ENCODE data around the gene RELN.

Gene RELN

DNA sequence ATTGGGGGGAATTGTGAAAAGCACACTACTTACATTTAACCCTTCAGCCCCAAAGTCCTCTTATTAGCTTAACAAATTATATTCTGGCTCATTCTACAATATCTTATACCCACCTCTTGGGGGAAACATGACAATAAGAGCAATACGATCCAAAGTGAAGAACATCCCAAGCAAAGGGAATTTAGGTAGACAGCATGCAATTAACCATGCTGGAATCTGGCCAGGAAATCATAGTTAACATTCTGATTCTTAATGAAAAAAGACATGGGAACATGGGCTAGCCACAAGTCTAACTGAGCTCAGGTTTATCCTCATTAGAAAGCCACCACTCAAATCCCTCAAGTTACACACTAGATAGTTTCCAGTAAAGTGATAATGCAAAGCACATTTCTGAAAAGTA is 301.5 kb downstream of the RELN start (continued):
- TF ChIP-seq, protein P1, sequence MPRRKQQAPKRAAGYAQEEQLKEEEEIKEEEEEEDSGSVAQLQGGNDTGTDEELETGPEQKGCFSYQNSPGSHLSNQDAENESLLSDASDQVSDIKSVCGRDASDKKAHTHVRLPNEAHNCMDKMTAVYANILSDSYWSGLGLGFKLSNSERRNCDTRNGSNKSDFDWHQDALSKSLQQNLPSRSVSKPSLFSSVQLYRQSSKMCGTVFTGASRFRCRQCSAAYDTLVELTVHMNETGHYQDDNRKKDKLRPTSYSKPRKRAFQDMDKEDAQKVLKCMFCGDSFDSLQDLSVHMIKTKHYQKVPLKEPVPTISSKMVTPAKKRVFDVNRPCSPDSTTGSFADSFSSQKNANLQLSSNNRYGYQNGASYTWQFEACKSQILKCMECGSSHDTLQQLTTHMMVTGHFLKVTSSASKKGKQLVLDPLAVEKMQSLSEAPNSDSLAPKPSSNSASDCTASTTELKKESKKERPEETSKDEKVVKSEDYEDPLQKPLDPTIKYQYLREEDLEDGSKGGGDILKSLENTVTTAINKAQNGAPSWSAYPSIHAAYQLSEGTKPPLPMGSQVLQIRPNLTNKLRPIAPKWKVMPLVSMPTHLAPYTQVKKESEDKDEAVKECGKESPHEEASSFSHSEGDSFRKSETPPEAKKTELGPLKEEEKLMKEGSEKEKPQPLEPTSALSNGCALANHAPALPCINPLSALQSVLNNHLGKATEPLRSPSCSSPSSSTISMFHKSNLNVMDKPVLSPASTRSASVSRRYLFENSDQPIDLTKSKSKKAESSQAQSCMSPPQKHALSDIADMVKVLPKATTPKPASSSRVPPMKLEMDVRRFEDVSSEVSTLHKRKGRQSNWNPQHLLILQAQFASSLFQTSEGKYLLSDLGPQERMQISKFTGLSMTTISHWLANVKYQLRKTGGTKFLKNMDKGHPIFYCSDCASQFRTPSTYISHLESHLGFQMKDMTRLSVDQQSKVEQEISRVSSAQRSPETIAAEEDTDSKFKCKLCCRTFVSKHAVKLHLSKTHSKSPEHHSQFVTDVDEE (CRISPR knock-in tag; IDR thresholded peaks at IDR 0.05), result no peak
- TF ChIP-seq BACH2 (CRISPR knock-in tag; IDR thresholded peaks at IDR 0.05; ENCODE audit: borderline replicate concordance), result no peak
- TF ChIP-seq ISL1 (CRISPR knock-in tag; IDR thresholded peaks at IDR 0.05), result no peak

GRCh38 chr7:103687272-103687671 is 302.2 kb downstream of the RELN start:
- TF ChIP-seq GLIS3 (CRISPR knock-in tag; IDR thresholded peaks at IDR 0.05) (no peak), PPARA (CRISPR knock-in tag; IDR thresholded peaks at IDR 0.05; ENCODE audit: borderline replicate concordance) (no peak), ZFP30 (CRISPR knock-in tag; IDR thresholded peaks at IDR 0.05) (no peak), ZFP3 (CRISPR knock-in tag; IDR thresholded peaks at IDR 0.05) (no peak), ISL1 (CRISPR knock-in tag; IDR thresholded peaks at IDR 0.05) (no peak), TOX (CRISPR knock-in tag; IDR thresholded peaks at IDR 0.05; ENCODE audit: borderline replicate concordance) (no peak), POU6F1 (CRISPR knock-in tag; IDR thresholded peaks at IDR 0.05; ENCODE audit: borderline replicate concordance, low read depth) (no peak), ZNF565 (CRISPR knock-in tag; conservative IDR thresholded peaks at IDR 0.05; ENCODE audit: low read depth) (no peak), RARB (CRISPR knock-in tag; IDR thresholded peaks at IDR 0.05) (no peak), ZNF70 (CRISPR knock-in tag; IDR thresholded peaks at IDR 0.05) (no peak)
- TF ChIP-seq, protein P1 (CRISPR knock-in tag; IDR thresholded peaks at IDR 0.05), result no peak
- ATAC-seq, result no peak

DNA sequence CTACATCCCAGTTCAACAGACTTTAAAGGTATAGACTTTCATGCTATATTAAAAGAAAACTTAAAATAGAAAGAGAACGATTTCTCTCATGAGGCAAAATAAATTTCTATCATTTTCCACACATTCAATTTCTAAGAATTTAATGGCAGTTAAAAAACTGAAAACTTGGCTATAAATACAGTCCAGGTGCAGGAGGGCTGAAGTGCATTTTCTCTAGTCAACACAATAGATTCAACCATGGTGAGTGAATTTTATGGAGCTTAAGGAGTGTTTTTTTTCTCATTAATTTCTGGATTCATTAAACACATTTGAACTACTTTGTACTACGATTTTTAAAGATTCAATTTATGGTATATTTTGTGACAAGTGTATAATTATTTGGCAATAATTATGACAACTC is 302.7 kb downstream of the RELN start:
- TF ChIP-seq BACH2 (CRISPR knock-in tag; IDR thresholded peaks at IDR 0.05; ENCODE audit: borderline replicate concordance) (no peak), CREB5 (CRISPR knock-in tag; IDR thresholded peaks at IDR 0.05; ENCODE audit: low read depth) (no peak)
- no peak for ATAC-seq

GRCh38 chr7:103686064-103686463 is 303.4 kb downstream of the RELN start:
- TF ChIP-seq BACH2 (CRISPR knock-in tag; IDR thresholded peaks at IDR 0.05; ENCODE audit: borderline replicate concordance) (no peak), CSRNP3 (CRISPR knock-in tag; IDR thresholded peaks at IDR 0.05) (no peak), PATZ1 (CRISPR knock-in tag; IDR thresholded peaks at IDR 0.05; ENCODE audit: borderline replicate concordance) (no peak)
- no peak for ATAC-seq

Measured in SK-N-SH treated with all-trans-retinoic acid at 6 μM for 48 hours (cell line).